HEK293 (cell line): Measurements from ENCODE around the gene ANKRD44.

ENCODE experiments used
- CTCF ChIA-PET: fragments of 350-600 bp; formaldehyde crosslinking; extraction: SDS; loops from one replicate; lab custom pipeline; 2021; ENCODE audit warnings: antibody characterized with exemption; lab: Yijun Ruan, JAX
- POLR2A ChIA-PET: fragments of 300-600 bp; formaldehyde crosslinking; extraction: SDS; loops from one replicate; lab custom pipeline; 2020; ENCODE audit warnings: antibody characterized with exemption, inconsistent platforms; lab: Yijun Ruan, JAX
- H3K27ac ChIP-seq: fragments of 200-500 bp; sonication (Bioruptor generic); 2 replicates; pipeline ENCODE4 v1.5.1; 2014; ENCODE audit warnings: low read depth, low read length, control low read depth, inconsistent platforms; ENCODE audit errors: extremely low read depth
- H3K36me3 ChIP-seq, 2 experiments: fragments of 200-500 bp in 1 of 2; sonication (Bioruptor generic) in 1 of 2; 1 replicate in 1 of 2; 2 replicates in 1 of 2; pipeline ENCODE4 v1.5.1; 2014 to 2017; ENCODE audit warnings: inconsistent platforms in 2 of 2, low read length in 2 of 2; ENCODE audit not compliant: control insufficient read depth in 2 of 2, insufficient read depth in 1 of 2
- H3K4me1 ChIP-seq: fragments of 200-500 bp; sonication (Bioruptor generic); 2 replicates; pipeline ENCODE4 v1.5.1; 2014; ENCODE audit warnings: mild to moderate bottlenecking, low read length, inconsistent platforms; ENCODE audit not compliant: control insufficient read depth, insufficient read depth
- H3K4me3 ChIP-seq: 2 replicates; pipeline ENCODE4 v1.5.1; 2011; ENCODE audit warnings: low read depth, mild to moderate bottlenecking, control low read depth, low read length, moderate library complexity
- H3K9me3 ChIP-seq: fragments of 200-500 bp; sonication (Bioruptor generic); 2 replicates; pipeline ENCODE4 v1.5.1; 2014; ENCODE audit warnings: low read depth, low read length, inconsistent platforms; ENCODE audit not compliant: control insufficient read depth, insufficient read depth
- KLF1 ChIP-seq: fragments of 450-650 bp; formaldehyde crosslinking; IDR thresholded peaks from 2 replicates; pipeline ENCODE4 v1.5.1; 2016; ENCODE audit warnings: missing biosample characterization, missing genetic modification characterization
- KLF9 ChIP-seq: fragments of 450-650 bp; formaldehyde crosslinking; IDR thresholded peaks from 2 replicates; pipeline ENCODE4 v1.5.1; 2016; ENCODE audit warnings: missing biosample characterization, missing genetic modification characterization, low read depth
- SALL2 ChIP-seq: fragments of 450-650 bp; formaldehyde crosslinking; IDR thresholded peaks from 2 replicates; pipeline ENCODE4 v1.5.0; 2017; ENCODE audit warnings: missing biosample characterization, mild to moderate bottlenecking, missing genetic modification characterization, borderline replicate concordance
- SP2 ChIP-seq: fragments of 450-650 bp; formaldehyde crosslinking; IDR thresholded peaks from 2 replicates; pipeline ENCODE4 v1.5.1; 2016; ENCODE audit warnings: missing biosample characterization, missing genetic modification characterization
- SP3 ChIP-seq: fragments of 450-650 bp; formaldehyde crosslinking; IDR thresholded peaks from 2 replicates; pipeline ENCODE4 v1.5.1; 2016; ENCODE audit warnings: missing biosample characterization, missing genetic modification characterization
- ZBTB48 ChIP-seq: fragments of 450-650 bp; formaldehyde crosslinking; IDR thresholded peaks from 2 replicates; pipeline ENCODE4 v1.5.1; 2016; ENCODE audit warnings: missing biosample characterization, missing genetic modification characterization
- ZNF221 ChIP-seq: fragments of 450-650 bp; formaldehyde crosslinking; IDR thresholded peaks from 2 replicates; pipeline ENCODE4 v1.5.1; 2017; ENCODE audit warnings: missing biosample characterization, missing genetic modification characterization, borderline replicate concordance
- ZNF335 ChIP-seq: fragments of 450-650 bp; formaldehyde crosslinking; conservative IDR thresholded peaks from 2 replicates; pipeline ENCODE4 v1.5.1; 2016; ENCODE audit warnings: missing biosample characterization, missing genetic modification characterization
- ZNF341 ChIP-seq: fragments of 450-650 bp; formaldehyde crosslinking; IDR thresholded peaks from 2 replicates; pipeline ENCODE4; 2016; ENCODE audit warnings: low read depth, missing biosample characterization, missing genetic modification characterization
- ZNF549 ChIP-seq: fragments of 450-650 bp; IDR thresholded peaks from 2 replicates; pipeline ENCODE4 v1.5.1; 2018; ENCODE audit warnings: missing biosample characterization, missing genetic modification characterization, mild to moderate bottlenecking, inconsistent platforms, moderate library complexity
- ZNF777 ChIP-seq: fragments of 450-650 bp; formaldehyde crosslinking; IDR thresholded peaks from 2 replicates; pipeline ENCODE4 v1.5.1; 2017; ENCODE audit warnings: missing biosample characterization, missing genetic modification characterization, borderline replicate concordance
- ZSCAN16 ChIP-seq: fragments of 450-650 bp; formaldehyde crosslinking; IDR thresholded peaks from 2 replicates; pipeline ENCODE4 v1.5.1; 2016; ENCODE audit warnings: missing biosample characterization, missing genetic modification characterization
- TF ChIP-seq, protein P1 (sequence below): fragments of 450-650 bp; formaldehyde crosslinking; conservative IDR thresholded peaks from 2 replicates; pipeline ENCODE4 v1.5.1; 2016; ENCODE audit warnings: low read depth, missing biosample characterization, missing genetic modification characterization
- TF ChIP-seq, protein P2 (sequence below): fragments of 450-650 bp; formaldehyde crosslinking; IDR thresholded peaks from 2 replicates; pipeline ENCODE4 v1.5.1; 2017; ENCODE audit warnings: missing biosample characterization, missing genetic modification characterization
- TF ChIP-seq, protein P3 (sequence below): fragments of 450-650 bp; formaldehyde crosslinking; IDR thresholded peaks from 2 replicates; pipeline ENCODE4 v1.5.1; 2017; ENCODE audit warnings: missing biosample characterization, missing genetic modification characterization

ANKRD44 gene

DNA sequence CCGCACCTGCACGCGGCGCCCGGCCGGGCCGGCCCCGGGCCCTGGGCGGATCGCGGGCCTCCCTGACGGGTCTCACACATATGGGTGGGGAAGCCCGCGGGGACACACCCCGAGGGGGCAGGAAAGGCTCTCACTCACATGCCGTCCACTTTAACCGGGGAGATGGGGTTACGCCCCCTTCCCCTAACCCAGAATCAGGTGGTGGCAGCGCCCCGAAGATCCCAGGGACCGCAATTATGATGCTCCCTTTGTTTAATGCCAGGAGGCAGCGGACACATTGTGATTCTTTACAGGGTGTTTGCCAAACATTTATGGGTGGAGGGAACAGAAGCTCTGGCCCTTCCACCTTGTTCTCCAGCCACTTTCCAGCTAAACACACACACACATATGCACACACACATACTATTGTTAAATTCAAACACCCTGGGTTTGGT, 424 bp upstream of the ANKRD44 start:
- Histone ChIP-seq H3K27ac (peak overlapping the region; percentile 63; the same call in 1 of the 2 replicates), H3K36me3 (no peaks in the 10 kb centered on the region), H3K9me3 (no peaks in the 10 kb centered on the region), H3K4me3 (peak overlapping the region; percentile 81), H3K4me1 (peaks cover 3% of the 10 kb centered on the region; the same call in 1 of the 2 replicates)
- POLR2A ChIA-PET, result interaction anchor here (1.0 kb wide), 1 partner anchor 137 kb away, joined by 3 read pairs; no protein-coding TSS in a partner anchor
- TF ChIP-seq ZBTB48 (peak; percentile 22; the same call in 1 of the 2 replicates), ZNF549 (tag by site-specific recombination) (no peak), ZNF335 (tag by site-specific recombination) (peak; percentile 81), SP3 (tag by site-specific recombination) (no peak), KLF1 (tag by site-specific recombination) (peak; percentile 23; the same call in 1 of the 2 replicates), KLF9 (tag by site-specific recombination) (peak; percentile 41), ZSCAN16 (tag by site-specific recombination) (peak; percentile 72; the same call in 1 of the 2 replicates)
- TF ChIP-seq, protein P1, sequence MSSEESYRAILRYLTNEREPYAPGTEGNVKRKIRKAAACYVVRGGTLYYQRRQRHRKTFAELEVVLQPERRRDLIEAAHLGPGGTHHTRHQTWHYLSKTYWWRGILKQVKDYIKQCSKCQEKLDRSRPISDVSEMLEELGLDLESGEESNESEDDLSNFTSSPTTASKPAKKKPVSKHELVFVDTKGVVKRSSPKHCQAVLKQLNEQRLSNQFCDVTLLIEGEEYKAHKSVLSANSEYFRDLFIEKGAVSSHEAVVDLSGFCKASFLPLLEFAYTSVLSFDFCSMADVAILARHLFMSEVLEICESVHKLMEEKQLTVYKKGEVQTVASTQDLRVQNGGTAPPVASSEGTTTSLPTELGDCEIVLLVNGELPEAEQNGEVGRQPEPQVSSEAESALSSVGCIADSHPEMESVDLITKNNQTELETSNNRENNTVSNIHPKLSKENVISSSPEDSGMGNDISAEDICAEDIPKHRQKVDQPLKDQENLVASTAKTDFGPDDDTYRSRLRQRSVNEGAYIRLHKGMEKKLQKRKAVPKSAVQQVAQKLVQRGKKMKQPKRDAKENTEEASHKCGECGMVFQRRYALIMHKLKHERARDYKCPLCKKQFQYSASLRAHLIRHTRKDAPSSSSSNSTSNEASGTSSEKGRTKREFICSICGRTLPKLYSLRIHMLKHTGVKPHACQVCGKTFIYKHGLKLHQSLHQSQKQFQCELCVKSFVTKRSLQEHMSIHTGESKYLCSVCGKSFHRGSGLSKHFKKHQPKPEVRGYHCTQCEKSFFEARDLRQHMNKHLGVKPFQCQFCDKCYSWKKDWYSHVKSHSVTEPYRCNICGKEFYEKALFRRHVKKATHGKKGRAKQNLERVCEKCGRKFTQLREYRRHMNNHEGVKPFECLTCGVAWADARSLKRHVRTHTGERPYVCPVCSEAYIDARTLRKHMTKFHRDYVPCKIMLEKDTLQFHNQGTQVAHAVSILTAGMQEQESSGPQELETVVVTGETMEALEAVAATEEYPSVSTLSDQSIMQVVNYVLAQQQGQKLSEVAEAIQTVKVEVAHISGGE (tag by site-specific recombination), result 0 out of 2 replicates have a peak, but pooled peaks have one; percentile 5
- TF ChIP-seq, protein P2, sequence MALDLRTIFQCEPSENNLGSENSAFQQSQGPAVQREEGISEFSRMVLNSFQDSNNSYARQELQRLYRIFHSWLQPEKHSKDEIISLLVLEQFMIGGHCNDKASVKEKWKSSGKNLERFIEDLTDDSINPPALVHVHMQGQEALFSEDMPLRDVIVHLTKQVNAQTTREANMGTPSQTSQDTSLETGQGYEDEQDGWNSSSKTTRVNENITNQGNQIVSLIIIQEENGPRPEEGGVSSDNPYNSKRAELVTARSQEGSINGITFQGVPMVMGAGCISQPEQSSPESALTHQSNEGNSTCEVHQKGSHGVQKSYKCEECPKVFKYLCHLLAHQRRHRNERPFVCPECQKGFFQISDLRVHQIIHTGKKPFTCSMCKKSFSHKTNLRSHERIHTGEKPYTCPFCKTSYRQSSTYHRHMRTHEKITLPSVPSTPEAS (tag by site-specific recombination), result peak; percentile 42; the same call in 1 of the 2 replicates
- CTCF ChIA-PET, result interaction anchor here (0.9 to 1.8 kb wide), 4 partner anchors 15 to 197 kb away, joined by 3 to 6 read pairs (median 5); no protein-coding TSS in a partner anchor

DNA sequence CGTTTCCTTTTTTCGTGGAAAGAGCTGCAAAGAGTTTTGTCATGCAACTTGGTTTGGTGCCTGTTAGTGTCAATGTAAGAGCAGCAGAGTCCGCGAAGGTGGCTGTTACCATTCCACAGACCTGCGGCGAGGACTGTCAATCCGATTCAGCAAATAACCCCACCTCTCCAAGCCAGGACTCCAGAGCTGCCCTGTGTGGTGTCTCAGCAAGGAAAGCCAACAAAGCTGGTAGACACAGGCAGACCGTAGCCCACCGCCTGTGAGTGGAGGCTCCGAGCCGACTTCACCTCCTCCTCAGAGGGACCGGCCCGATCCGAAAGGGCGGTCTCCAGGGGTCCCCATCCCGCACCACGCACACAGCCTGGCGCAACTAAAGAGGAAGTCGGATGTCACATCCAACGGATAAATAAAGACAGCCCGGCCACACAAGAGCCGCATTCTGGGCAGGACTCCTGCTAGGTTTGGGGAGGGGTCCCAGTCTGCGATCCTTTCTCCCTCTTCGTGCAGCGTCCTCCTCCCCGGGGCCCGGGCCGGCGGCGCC, 819 bp downstream of the ANKRD44 start:
- CTCF ChIA-PET, result interaction anchor here (0.8 to 1.8 kb wide), 4 partner anchors 33 to 197 kb away, joined by 3 to 7 read pairs (median 4); no protein-coding TSS in a partner anchor
- TF ChIP-seq SALL2 (tag by site-specific recombination) (no peak), ZNF341 (tag by site-specific recombination) (peak; percentile 52; the same call in 1 of the 2 replicates), SP2 (tag by site-specific recombination) (peak; percentile 16; the same call in 1 of the 2 replicates), ZNF221 (tag by site-specific recombination) (0 out of 2 replicates have a peak, but pooled peaks have one; percentile 4), ZNF777 (tag by site-specific recombination) (no peak)
- TF ChIP-seq, protein P3, sequence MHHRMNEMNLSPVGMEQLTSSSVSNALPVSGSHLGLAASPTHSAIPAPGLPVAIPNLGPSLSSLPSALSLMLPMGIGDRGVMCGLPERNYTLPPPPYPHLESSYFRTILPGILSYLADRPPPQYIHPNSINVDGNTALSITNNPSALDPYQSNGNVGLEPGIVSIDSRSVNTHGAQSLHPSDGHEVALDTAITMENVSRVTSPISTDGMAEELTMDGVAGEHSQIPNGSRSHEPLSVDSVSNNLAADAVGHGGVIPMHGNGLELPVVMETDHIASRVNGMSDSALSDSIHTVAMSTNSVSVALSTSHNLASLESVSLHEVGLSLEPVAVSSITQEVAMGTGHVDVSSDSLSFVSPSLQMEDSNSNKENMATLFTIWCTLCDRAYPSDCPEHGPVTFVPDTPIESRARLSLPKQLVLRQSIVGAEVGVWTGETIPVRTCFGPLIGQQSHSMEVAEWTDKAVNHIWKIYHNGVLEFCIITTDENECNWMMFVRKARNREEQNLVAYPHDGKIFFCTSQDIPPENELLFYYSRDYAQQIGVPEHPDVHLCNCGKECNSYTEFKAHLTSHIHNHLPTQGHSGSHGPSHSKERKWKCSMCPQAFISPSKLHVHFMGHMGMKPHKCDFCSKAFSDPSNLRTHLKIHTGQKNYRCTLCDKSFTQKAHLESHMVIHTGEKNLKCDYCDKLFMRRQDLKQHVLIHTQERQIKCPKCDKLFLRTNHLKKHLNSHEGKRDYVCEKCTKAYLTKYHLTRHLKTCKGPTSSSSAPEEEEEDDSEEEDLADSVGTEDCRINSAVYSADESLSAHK (tag by site-specific recombination), result peak; percentile 74
- TF ChIP-seq, all 188 proteins: peak for 4
- Histone ChIP-seq H3K36me3 (no peaks in the 10 kb centered on the region), H3K4me3 (peak overlapping the region; percentile 81), H3K9me3 (no peaks in the 10 kb centered on the region), H3K4me1 (peaks cover 3% of the 10 kb centered on the region; the same call in 1 of the 2 replicates), H3K27ac (peak overlapping the region; percentile 34; the same call in 1 of the 2 replicates)
- POLR2A ChIA-PET, result no interaction called here
